ENCODE measurements around the gene ACTR3.

The ACTR3 gene

DNA sequence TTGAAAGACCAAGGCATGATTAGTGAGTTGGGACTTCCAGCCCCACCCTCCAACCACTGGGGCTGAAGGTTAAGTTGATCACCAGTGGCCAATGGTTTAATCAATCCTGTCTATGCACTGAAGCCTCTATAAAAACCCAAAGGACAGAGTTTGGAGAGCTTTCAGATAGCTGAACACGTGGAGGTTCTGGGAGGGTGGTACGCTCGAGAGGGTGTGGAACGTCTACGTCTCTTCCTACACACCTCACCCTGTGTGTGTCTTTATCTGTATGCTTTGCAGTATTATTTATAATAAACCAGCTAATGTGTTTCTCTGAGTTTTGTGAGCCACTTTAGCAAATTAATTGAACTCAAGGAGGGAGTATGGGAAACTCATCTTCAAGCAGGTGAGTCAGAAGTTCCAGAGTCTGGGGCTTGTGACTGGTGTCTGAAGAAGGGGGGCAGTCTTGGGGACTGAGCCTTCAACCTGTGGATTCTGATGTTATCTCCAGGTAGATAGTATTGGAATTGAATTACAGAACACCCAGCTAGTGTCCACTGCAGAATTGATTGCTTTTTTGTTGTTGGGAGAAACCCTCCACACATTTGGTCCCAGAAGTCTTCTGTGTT lies 20.3 kb downstream of the ACTR3 start:
- H3K4me3 ChIP-seq (ENCODE audit: low read length) = no peak overlapping the region
- no peaks in the 10 kb centered on the region for H3K9me3 ChIP-seq (replicated peaks; ENCODE audit: low read length)
- H3K9ac ChIP-seq (ENCODE audit: low read depth, low read length) = no peak overlapping the region
- H3K4me2 ChIP-seq (ENCODE audit: low read length) = no peak overlapping the region
- no peaks in the 10 kb centered on the region for H3K27me3 ChIP-seq (ENCODE audit: control insufficient read depth, insufficient read depth, low read length)
- no peaks in the 10 kb centered on the region for H3K4me1 ChIP-seq (ENCODE audit: control insufficient read depth, insufficient read depth, low read length)
- peaks cover 22% of the 10 kb centered on the region for H3K36me3 ChIP-seq (ENCODE audit: insufficient read depth, low read length)

DNA sequence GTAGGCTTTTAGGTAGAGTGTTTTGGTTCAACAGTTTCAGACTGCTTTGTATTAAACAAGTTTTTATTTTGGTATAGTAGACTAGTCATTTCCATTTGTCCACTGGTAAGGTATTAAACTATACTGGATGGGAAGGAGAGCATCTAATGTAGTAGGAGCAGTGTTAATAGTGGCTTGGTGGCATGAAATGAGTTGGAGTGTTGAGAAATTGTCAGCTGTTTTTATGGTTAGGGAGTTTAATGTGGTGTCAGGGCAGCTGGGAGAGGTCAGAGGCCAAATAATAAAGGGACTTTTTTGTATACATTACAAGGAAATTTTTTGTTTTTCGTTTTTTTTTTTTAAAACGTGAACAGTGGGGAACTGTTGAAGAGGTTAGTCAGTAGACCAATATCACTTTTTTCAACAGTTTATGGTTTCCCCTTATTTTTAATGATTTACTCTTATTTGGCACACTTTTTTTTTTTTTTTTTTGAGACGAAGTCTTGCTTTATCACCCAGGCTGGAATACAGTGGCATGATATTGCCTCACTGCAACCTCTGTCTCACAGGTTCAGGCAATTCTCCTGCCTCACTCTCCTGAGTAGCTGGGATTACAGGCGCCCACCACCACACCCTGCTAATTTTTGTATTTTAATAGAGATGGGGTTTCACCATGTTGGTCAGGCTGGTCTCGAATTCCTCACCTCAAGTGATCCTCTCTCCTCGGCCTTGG lies 21.2 kb downstream of the ACTR3 start:
- Histone ChIP-seq H3K4me3 (ENCODE audit: low read length) (no peak overlapping the region), H3K36me3 (ENCODE audit: insufficient read depth, low read length) (peaks cover 22% of the 10 kb centered on the region), H3K9me3 (replicated peaks; ENCODE audit: low read length) (no peaks in the 10 kb centered on the region), H3K9ac (ENCODE audit: low read depth, low read length) (no peak overlapping the region), H3K4me2 (ENCODE audit: low read length) (no peak overlapping the region), H3K27me3 (ENCODE audit: control insufficient read depth, insufficient read depth, low read length) (no peaks in the 10 kb centered on the region), H3K4me1 (ENCODE audit: control insufficient read depth, insufficient read depth, low read length) (no peaks in the 10 kb centered on the region)

DNA sequence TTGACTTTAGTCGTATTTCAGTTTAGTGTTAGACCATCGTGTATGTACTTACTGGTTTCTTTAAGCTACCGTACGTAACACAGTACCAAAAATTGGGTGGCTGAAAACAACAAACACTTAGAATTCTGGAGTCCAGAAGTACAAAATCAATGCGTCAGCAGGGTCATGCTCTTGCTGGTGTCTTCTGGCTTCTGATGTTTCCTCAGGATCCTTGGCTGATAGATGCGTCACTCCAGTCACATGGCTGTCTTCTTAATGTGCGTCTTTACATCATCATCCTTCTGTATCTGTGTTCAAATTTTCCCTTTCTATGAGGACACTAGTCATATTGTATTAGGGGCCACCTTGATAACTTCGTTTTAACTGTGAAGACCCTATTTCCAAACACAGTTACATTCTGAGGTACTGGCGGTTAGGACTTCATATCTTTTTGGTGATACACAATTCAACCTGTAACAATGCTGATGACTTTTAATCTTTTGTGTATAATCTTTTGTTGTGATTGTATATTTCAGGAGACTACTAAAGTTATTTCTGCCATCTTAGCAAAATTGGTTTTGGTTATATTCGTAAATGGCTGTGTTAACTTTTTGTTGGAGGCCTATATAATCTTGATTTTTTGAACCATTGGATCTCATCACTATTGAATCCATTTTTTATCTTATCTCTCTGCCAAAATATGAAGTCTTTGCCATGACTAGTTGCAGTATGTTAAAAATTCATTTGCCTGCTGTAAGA lies 25.4 kb downstream of the ACTR3 start:
- H3K9me3 ChIP-seq (replicated peaks; ENCODE audit: low read length) = no peaks in the 10 kb centered on the region
- no peaks in the 10 kb centered on the region for H3K4me1 ChIP-seq (ENCODE audit: control insufficient read depth, insufficient read depth, low read length)
- no peak overlapping the region for H3K4me3 ChIP-seq (ENCODE audit: low read length)
- no peak overlapping the region for H3K4me2 ChIP-seq (ENCODE audit: low read length)
- no peaks in the 10 kb centered on the region for H3K27me3 ChIP-seq (ENCODE audit: control insufficient read depth, insufficient read depth, low read length)
- no peak overlapping the region for H3K9ac ChIP-seq (ENCODE audit: low read depth, low read length)
- H3K36me3 ChIP-seq (ENCODE audit: insufficient read depth, low read length) = peaks cover 53% of the 10 kb centered on the region

DNA sequence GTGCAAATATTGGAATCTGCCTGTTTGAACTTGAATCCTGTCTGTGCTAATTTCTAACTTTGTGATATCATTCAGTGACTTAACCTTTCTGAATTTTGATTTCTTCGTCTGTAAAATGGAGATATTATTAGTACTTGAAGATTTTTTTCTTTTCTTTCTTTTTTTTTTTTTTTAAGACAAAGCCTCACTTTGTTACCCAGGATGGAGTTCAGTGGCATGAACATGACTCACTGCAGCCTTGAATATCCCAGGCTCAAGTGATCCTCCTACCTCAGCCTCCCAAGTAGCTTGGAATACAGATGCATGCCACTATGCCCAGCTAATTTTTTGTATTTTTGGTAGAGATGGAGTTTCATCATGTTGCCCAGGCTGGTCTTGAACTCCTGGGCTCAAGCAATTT lies 28.3 kb downstream of the ACTR3 start:
- Histone ChIP-seq H3K27me3 (ENCODE audit: control insufficient read depth, insufficient read depth, low read length) (no peaks in the 10 kb centered on the region), H3K9ac (ENCODE audit: low read depth, low read length) (no peak overlapping the region), H3K9me3 (replicated peaks; ENCODE audit: low read length) (no peaks in the 10 kb centered on the region), H3K36me3 (ENCODE audit: insufficient read depth, low read length) (peaks cover 61% of the 10 kb centered on the region), H3K4me3 (ENCODE audit: low read length) (no peak overlapping the region), H3K4me2 (ENCODE audit: low read length) (no peak overlapping the region), H3K4me1 (ENCODE audit: control insufficient read depth, insufficient read depth, low read length) (peaks cover 6% of the 10 kb centered on the region)

DNA sequence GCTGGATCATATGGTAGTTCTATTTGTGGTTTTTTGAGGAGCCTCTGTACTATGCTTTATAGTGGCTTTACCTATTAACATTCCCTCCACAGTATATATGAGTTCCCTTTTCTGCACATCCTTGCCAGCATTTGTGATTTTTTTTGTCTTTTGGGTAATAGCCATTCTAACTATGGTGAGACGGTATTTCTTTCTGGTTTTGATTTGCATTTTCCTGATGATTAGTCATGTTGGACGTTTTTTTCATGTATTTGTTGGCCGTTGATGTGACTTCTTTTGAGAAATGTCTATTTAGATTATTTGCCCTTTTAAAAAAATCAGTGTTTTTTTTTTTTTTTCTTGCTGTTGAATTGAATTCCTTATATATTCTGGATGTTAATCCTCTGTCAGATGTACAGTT lies 31.1 kb downstream of the ACTR3 start:
- Histone ChIP-seq H3K4me1 (ENCODE audit: control insufficient read depth, insufficient read depth, low read length) (peaks cover 6% of the 10 kb centered on the region), H3K9ac (ENCODE audit: low read depth, low read length) (no peak overlapping the region), H3K4me3 (ENCODE audit: low read length) (no peak overlapping the region), H3K27me3 (ENCODE audit: control insufficient read depth, insufficient read depth, low read length) (no peaks in the 10 kb centered on the region), H3K4me2 (ENCODE audit: low read length) (no peak overlapping the region), H3K9me3 (replicated peaks; ENCODE audit: low read length) (no peaks in the 10 kb centered on the region), H3K36me3 (ENCODE audit: insufficient read depth, low read length) (peaks cover 61% of the 10 kb centered on the region)

DNA sequence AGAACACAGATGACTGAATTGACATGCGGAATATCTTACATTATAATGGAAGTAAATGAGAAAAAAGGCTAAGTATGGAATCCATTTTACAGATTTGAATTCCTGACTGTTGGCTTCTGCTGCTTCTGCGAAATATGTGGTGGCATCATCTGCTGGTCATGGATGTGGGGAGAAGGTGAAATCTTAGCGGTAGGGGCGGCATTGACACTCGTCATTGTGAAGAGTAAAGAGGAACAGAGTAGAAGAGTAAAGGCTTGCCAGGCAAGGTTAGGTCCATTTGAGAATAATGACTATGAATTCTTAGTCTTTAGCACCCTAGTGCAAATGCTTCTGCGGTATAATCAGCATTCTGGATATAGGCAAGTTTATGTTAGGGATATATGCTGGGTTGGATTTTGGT lies 32.4 kb downstream of the ACTR3 start:
- H3K9me3 ChIP-seq (replicated peaks; ENCODE audit: low read length) = no peaks in the 10 kb centered on the region
- peaks cover 6% of the 10 kb centered on the region for H3K4me1 ChIP-seq (ENCODE audit: control insufficient read depth, insufficient read depth, low read length)
- H3K4me3 ChIP-seq (ENCODE audit: low read length) = no peak overlapping the region
- H3K9ac ChIP-seq (ENCODE audit: low read depth, low read length) = no peak overlapping the region
- peaks cover 65% of the 10 kb centered on the region for H3K36me3 ChIP-seq (ENCODE audit: insufficient read depth, low read length)
- no peaks in the 10 kb centered on the region for H3K27me3 ChIP-seq (ENCODE audit: control insufficient read depth, insufficient read depth, low read length)
- no peak overlapping the region for H3K4me2 ChIP-seq (ENCODE audit: low read length)

DNA sequence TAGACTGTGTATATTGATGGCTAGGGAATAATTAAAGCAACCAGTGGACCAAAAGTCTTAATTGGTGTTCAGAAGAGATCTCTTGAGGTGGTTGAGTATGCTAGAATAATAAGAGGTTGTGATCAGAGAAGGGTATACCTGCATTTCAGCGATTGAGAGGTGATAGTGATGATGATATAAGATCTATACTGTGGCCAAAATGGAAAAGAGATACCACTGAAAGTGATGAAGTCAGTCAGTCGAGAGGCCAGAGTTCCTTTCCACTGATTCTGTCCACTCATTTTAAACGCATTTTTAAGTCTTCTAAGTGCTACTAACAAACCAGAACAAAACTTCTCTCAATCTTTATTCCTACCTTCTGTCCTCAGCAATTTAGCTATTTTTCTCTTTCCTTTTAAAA lies 32.9 kb downstream of the ACTR3 start:
- Histone ChIP-seq H3K4me3 (ENCODE audit: low read length) (no peak overlapping the region), H3K27me3 (ENCODE audit: control insufficient read depth, insufficient read depth, low read length) (no peaks in the 10 kb centered on the region), H3K36me3 (ENCODE audit: insufficient read depth, low read length) (peaks cover 65% of the 10 kb centered on the region), H3K4me2 (ENCODE audit: low read length) (no peak overlapping the region), H3K9me3 (replicated peaks; ENCODE audit: low read length) (no peaks in the 10 kb centered on the region), H3K9ac (ENCODE audit: low read depth, low read length) (no peak overlapping the region), H3K4me1 (ENCODE audit: control insufficient read depth, insufficient read depth, low read length) (peaks cover 6% of the 10 kb centered on the region)

DNA sequence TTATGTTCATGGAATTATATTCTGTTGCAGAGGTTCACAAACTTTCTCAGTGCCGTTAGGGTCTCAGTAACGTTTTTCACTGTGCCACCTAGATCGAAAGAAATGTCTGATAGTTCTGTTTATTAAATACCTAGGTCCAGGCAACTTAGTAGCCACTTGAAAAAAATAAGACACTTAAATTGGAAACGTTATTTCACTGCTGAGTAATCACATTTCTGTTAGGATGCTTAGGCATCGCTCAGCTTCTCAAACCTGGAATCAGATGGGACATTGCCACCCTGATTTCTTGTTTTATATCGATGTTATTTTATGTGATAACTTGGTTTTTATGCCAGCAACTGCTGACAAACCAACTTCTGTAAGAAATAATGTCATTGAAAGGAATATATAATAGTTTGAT lies 36.0 kb downstream of the ACTR3 start:
- H3K27me3 ChIP-seq (ENCODE audit: control insufficient read depth, insufficient read depth, low read length) = no peaks in the 10 kb centered on the region
- no peak overlapping the region for H3K9ac ChIP-seq (ENCODE audit: low read depth, low read length)
- H3K4me2 ChIP-seq (ENCODE audit: low read length) = no peak overlapping the region
- peaks cover under 1% of the 10 kb centered on the region for H3K4me1 ChIP-seq (ENCODE audit: control insufficient read depth, insufficient read depth, low read length)
- H3K9me3 ChIP-seq (replicated peaks; ENCODE audit: low read length) = no peaks in the 10 kb centered on the region
- H3K36me3 ChIP-seq (ENCODE audit: insufficient read depth, low read length) = peaks cover 59% of the 10 kb centered on the region
- no peak overlapping the region for H3K4me3 ChIP-seq (ENCODE audit: low read length)

DNA sequence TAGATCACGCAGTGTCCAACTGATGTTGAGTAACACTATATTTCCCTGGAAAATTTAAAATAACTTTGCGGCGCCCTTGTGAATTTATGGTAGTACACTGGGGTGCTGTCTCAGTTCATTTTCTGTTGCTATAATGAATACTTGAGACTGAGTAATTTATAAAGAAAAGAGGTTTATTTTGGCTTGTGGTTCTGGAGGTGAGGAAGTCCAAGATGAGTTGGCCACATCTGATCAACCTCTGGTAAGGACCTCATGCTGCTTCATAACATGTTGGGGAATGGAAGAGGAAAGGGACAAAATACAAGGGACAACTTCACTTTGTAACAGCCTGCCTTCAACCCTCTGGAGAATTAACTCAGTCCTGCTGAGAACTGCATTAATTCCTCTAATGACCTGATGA lies 36.4 kb downstream of the ACTR3 start:
- no peak overlapping the region for H3K9ac ChIP-seq (ENCODE audit: low read depth, low read length)
- no peak overlapping the region for H3K4me3 ChIP-seq (ENCODE audit: low read length)
- no peaks in the 10 kb centered on the region for H3K9me3 ChIP-seq (replicated peaks; ENCODE audit: low read length)
- no peak overlapping the region for H3K4me2 ChIP-seq (ENCODE audit: low read length)
- no peaks in the 10 kb centered on the region for H3K4me1 ChIP-seq (ENCODE audit: control insufficient read depth, insufficient read depth, low read length)
- H3K36me3 ChIP-seq (ENCODE audit: insufficient read depth, low read length) = peaks cover 62% of the 10 kb centered on the region
- no peaks in the 10 kb centered on the region for H3K27me3 ChIP-seq (ENCODE audit: control insufficient read depth, insufficient read depth, low read length)

DNA sequence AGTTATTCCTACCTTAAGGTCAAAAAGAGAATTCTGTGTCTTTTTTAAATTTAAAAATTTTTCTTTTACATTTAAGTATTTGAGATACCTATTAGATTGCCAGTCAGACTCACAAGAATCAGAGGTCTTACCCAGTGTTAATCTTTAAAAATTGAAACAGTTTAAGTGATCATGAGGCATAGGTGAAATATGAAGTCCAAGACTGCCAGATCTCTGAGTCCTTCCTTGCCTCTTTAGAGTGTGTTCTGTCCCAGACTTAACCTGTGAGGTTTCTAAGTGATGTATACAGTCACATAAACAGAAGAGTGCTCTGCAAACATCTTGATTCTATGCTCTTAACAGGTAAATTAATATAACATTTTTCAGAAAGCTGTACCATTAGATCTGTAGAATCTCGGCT lies 40.6 kb downstream of the ACTR3 start:
- Histone ChIP-seq H3K9me3 (replicated peaks; ENCODE audit: low read length) (no peaks in the 10 kb centered on the region), H3K4me3 (ENCODE audit: low read length) (no peak overlapping the region), H3K4me2 (ENCODE audit: low read length) (no peak overlapping the region), H3K9ac (ENCODE audit: low read depth, low read length) (no peak overlapping the region), H3K36me3 (ENCODE audit: insufficient read depth, low read length) (peaks cover 78% of the 10 kb centered on the region), H3K27me3 (ENCODE audit: control insufficient read depth, insufficient read depth, low read length) (no peaks in the 10 kb centered on the region), H3K4me1 (ENCODE audit: control insufficient read depth, insufficient read depth, low read length) (no peaks in the 10 kb centered on the region)

DNA sequence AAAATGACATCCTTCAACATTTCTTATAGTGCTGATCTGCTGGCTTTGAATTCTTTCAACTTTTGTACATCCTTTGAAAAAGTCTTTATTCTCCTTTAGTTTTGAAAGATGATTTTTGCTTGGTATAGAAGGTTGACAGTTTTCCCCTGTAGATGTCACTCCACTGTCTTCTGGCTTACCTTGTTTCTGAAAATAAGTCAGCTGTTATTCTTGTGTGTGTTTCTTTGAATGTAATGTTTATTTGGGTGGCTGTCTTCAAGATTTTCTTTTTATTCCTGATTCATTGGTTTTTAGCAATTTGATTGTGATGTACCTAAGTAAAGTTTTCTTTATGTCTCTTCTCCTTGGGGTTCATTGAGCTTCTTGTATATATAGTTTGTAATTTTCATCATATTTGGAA lies 47.6 kb downstream of the ACTR3 start:
- Histone ChIP-seq H3K36me3 (ENCODE audit: insufficient read depth, low read length) (peaks cover 87% of the 10 kb centered on the region), H3K9me3 (replicated peaks; ENCODE audit: low read length) (no peaks in the 10 kb centered on the region), H3K4me2 (ENCODE audit: low read length) (no peak overlapping the region), H3K4me1 (ENCODE audit: control insufficient read depth, insufficient read depth, low read length) (no peaks in the 10 kb centered on the region), H3K9ac (ENCODE audit: low read depth, low read length) (no peak overlapping the region), H3K27me3 (ENCODE audit: control insufficient read depth, insufficient read depth, low read length) (no peaks in the 10 kb centered on the region), H3K4me3 (ENCODE audit: low read length) (no peak overlapping the region)

Measured in skeletal muscle satellite cell (primary cell).